ENCODE results near the gene SEMA3D. TPM values are rescaled to one million over a fixed set of nuclear protein-coding genes. Genes with fewer than 3 reads are reported as not detected.
A peak's percentile ranks its signal among the peaks of the same experiment; 100 is the strongest.

Gene SEMA3D
- total and polyA plus RNA-seq, 2 of the 13 experiments (the other 11 are each of a cell fraction or from before 2014, with no cell fraction given): 0.07 TPM; not detected in 1

- H2AFZ ChIP-seq (ENCODE audit: low read length): no peak overlapping the region
- ChIA-PET CTCF (ENCODE audit: low intra/inter-chr PET ratio, low total read pairs) (no interaction called here), POLR2A (no interaction called here)
- H3K4me2 ChIP-seq (ENCODE audit: low read depth, low read length): no peak overlapping the region
- H3K79me2 ChIP-seq (ENCODE audit: insufficient read depth, low read length): no peaks in the 10 kb centered on the region
- ATAC-seq (no peak), DNase-seq (ENCODE audit: low spot score) (no peak), FAIRE-seq (no peak)
- H3K9ac ChIP-seq (ENCODE audit: insufficient read depth, low read depth, low read length): no peak overlapping the region
- intact Hi-C loops (cut with micrococcal nuclease; ENCODE audit: unreplicated experiment) (no loop called here), in situ Hi-C loops (cut with HindIII; ENCODE audit: extremely low pct_ligation_motif_present, low pct_unique_long_range_greater_than_20kb) (no loop called here)
- WGBS (ENCODE audit: low lambda C conversion rate): 4% methylated on average over 3 of the region's 3 CpGs
- peak; percentile 34 for TF ChIP-seq HNRNPK (IDR thresholded peaks at IDR 0.05; ENCODE audit: low read depth, low read length, poor library complexity, severe bottlenecking)
- no peak for TF ChIP-seq SIX1 (CRISPR knock-in tag; IDR thresholded peaks at IDR 0.05; ENCODE audit: borderline replicate concordance)
- BruUV-seq (replicated peaks): no TSS peak
- no peaks in the 10 kb centered on the region for H3K4me1 ChIP-seq (ENCODE audit: insufficient read depth, low read length)
- no peaks in the 10 kb centered on the region for H3K9me3 ChIP-seq (ENCODE audit: low read length)
- no peak overlapping the region for H3K27ac ChIP-seq (ENCODE audit: extremely low read length, insufficient read depth, low read length)
- H3K36me3 ChIP-seq (replicated peaks in 1 of 2; ENCODE audit: control insufficient read depth in 1 of 2, insufficient read depth in 2 of 2, low read length in 2 of 2): no peaks in the 10 kb centered on the region
- H3K27me3 ChIP-seq (ENCODE audit: control insufficient read depth in 1 of 2, insufficient read depth in 2 of 2, low read length in 2 of 2): no peaks in the 10 kb centered on the region
- no peak overlapping the region for H3K4me3 ChIP-seq (replicated peaks in 1 of 3; ENCODE audit: insufficient read depth in 1 of 3, low read depth in 2 of 3, low read length in 3 of 3)
- no peaks in the 10 kb centered on the region for H4K20me1 ChIP-seq (ENCODE audit: insufficient read depth, low read length)
These were observed 95.8 kb downstream of the SEMA3D start for GRCh38 chr7:85090919-85091564.

- FAIRE-seq: no peak
- H3K9me3 ChIP-seq (ENCODE audit: low read length): no peaks in the 10 kb centered on the region
- H3K27ac ChIP-seq (ENCODE audit: extremely low read length, insufficient read depth, low read length): no peak overlapping the region
- no peaks in the 10 kb centered on the region for H3K79me2 ChIP-seq (ENCODE audit: insufficient read depth, low read length)
- no peak for ATAC-seq
- H3K4me3 ChIP-seq (replicated peaks in 1 of 3; ENCODE audit: insufficient read depth in 1 of 3, low read depth in 2 of 3, low read length in 3 of 3): no peak overlapping the region
- TF ChIP-seq HMGXB4 (CRISPR knock-in tag; IDR thresholded peaks at IDR 0.05; ENCODE audit: borderline replicate concordance in 1 of 2, low read depth in 1 of 2) (no peak), ZNF367 (CRISPR knock-in tag; IDR thresholded peaks at IDR 0.05; ENCODE audit: borderline replicate concordance) (no peak), ZNF253 (CRISPR knock-in tag; IDR thresholded peaks at IDR 0.05; ENCODE audit: borderline replicate concordance) (no peak)
- POLR2A ChIA-PET: no interaction called here
- H3K9ac ChIP-seq (ENCODE audit: insufficient read depth, low read depth, low read length): no peak overlapping the region
- DNase-seq (ENCODE audit: low spot score): no peak
- CTCF ChIA-PET (ENCODE audit: low intra/inter-chr PET ratio, low total read pairs): no interaction called here
- H4K20me1 ChIP-seq (ENCODE audit: insufficient read depth, low read length): no peaks in the 10 kb centered on the region
- 0% methylated on average over 4 of the region's 6 CpGs for WGBS (ENCODE audit: low lambda C conversion rate)
- H3K4me1 ChIP-seq (ENCODE audit: insufficient read depth, low read length): no peaks in the 10 kb centered on the region
- in situ Hi-C loops (cut with HindIII; ENCODE audit: extremely low pct_ligation_motif_present, low pct_unique_long_range_greater_than_20kb) (no loop called here), intact Hi-C loops (cut with micrococcal nuclease; ENCODE audit: unreplicated experiment) (no loop called here)
- no peak overlapping the region for H3K4me2 ChIP-seq (ENCODE audit: low read depth, low read length)
- H3K27me3 ChIP-seq (ENCODE audit: control insufficient read depth in 1 of 2, insufficient read depth in 2 of 2, low read length in 2 of 2): no peaks in the 10 kb centered on the region
- no TSS peak for BruUV-seq (replicated peaks)
- H3K36me3 ChIP-seq (replicated peaks in 1 of 2; ENCODE audit: control insufficient read depth in 1 of 2, insufficient read depth in 2 of 2, low read length in 2 of 2): no peaks in the 10 kb centered on the region
- H2AFZ ChIP-seq (ENCODE audit: low read length): no peak overlapping the region
These were observed 96.7 kb downstream of the SEMA3D start for GRCh38 chr7:85090143-85090542.
